Progenitor cell of endocrine pancreas (in vitro differentiated cells): ENCODE results near the gene CPLX3. TPM values are rescaled to one million over a fixed set of nuclear protein-coding genes. Genes with fewer than 3 reads are reported as not detected.

ENCODE experiments used
- DNase-seq: peaks from one replicate; pipeline ENCODE4 v3.0.0; 2021; ENCODE audit warnings: low spot score; ENCODE audit not compliant: unreplicated experiment
- H3K27ac Mint-ChIP-seq: 2 replicates; pipeline ENCODE4 v1.8.0; 2021; ENCODE audit warnings: mild to moderate bottlenecking, moderate library complexity, mixed read lengths
- H3K27me3 Mint-ChIP-seq: 2 replicates; pipeline ENCODE4 v1.8.0; 2021; ENCODE audit warnings: mixed read lengths
- H3K36me3 Mint-ChIP-seq: 2 replicates; pipeline ENCODE4 v1.8.0; 2022; ENCODE audit warnings: mixed read lengths; ENCODE audit not compliant: insufficient read depth
- H3K4me1 Mint-ChIP-seq: 2 replicates; pipeline ENCODE4 v1.8.0; 2021; ENCODE audit warnings: low read depth, mixed read lengths
- H3K4me3 Mint-ChIP-seq: 2 replicates; pipeline ENCODE4 v1.8.0; 2021; ENCODE audit warnings: low read depth, mild to moderate bottlenecking, moderate library complexity, mixed read lengths
- H3K9me3 Mint-ChIP-seq: 2 replicates; pipeline ENCODE4 v1.8.0; 2021; ENCODE audit warnings: low read depth, mixed read lengths
- total RNA-seq: library from RNA; stranded (reverse); gene quantifications from 2 replicates; pipeline ENCODE4 v1.2.1, GENCODE V29; 2021
- TF ChIP-seq, protein P1 (sequence below): fragments of 200-600 bp; sonication (generic); IDR thresholded peaks from one replicate; pipeline ENCODE4 v1.5.0; 2021; ENCODE audit warnings: antibody characterized with exemption, mild to moderate bottlenecking; ENCODE audit not compliant: unreplicated experiment

CPLX3 gene
- total RNA-seq, 1 donor from 2014 or later: not detected

DNA sequence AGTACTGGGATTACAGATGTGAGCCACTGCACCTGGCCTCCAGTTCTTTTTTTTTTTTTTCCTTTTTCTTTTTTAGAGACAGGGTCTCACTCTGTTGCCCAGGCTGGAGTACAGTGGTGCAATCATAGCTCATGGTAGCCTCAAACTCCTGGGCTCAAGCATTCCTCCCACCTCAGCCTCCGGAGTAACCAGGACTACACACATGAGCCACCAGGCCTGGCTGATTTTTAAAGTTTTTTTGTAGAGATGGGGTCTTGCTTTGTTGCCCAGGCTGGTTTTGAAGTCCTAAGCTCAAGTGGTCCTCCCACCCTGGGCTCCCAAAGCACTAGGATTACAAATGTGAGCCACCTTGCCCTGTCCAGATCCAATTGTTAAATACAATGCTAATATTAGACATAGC lies 30.1 kb downstream of the CPLX3 start:
- no peak overlapping the region for H3K27ac Mint-ChIP-seq
- no peaks in the 10 kb centered on the region for H3K4me1 Mint-ChIP-seq
- H3K4me3 Mint-ChIP-seq: no peak overlapping the region
- no peak for DNase-seq
- H3K27me3 Mint-ChIP-seq: no peaks in the 10 kb centered on the region
- TF ChIP-seq, protein P1, sequence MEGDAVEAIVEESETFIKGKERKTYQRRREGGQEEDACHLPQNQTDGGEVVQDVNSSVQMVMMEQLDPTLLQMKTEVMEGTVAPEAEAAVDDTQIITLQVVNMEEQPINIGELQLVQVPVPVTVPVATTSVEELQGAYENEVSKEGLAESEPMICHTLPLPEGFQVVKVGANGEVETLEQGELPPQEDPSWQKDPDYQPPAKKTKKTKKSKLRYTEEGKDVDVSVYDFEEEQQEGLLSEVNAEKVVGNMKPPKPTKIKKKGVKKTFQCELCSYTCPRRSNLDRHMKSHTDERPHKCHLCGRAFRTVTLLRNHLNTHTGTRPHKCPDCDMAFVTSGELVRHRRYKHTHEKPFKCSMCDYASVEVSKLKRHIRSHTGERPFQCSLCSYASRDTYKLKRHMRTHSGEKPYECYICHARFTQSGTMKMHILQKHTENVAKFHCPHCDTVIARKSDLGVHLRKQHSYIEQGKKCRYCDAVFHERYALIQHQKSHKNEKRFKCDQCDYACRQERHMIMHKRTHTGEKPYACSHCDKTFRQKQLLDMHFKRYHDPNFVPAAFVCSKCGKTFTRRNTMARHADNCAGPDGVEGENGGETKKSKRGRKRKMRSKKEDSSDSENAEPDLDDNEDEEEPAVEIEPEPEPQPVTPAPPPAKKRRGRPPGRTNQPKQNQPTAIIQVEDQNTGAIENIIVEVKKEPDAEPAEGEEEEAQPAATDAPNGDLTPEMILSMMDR: no peak
- H3K9me3 Mint-ChIP-seq: no peaks in the 10 kb centered on the region
- H3K36me3 Mint-ChIP-seq: no peaks in the 10 kb centered on the region

- Mint-ChIP-seq H3K4me3 (no peak overlapping the region), H3K9me3 (no peaks in the 10 kb centered on the region), H3K4me1 (no peaks in the 10 kb centered on the region), H3K36me3 (no peaks in the 10 kb centered on the region), H3K27ac (no peak overlapping the region), H3K27me3 (no peaks in the 10 kb centered on the region)
- DNase-seq: no peak
- TF ChIP-seq, protein P1: no peak
These were observed 30.7 kb downstream of the CPLX3 start for GRCh38 chr15:74857082-74857655.

GRCh38 chr15:74857671-74858368 lies 31.4 kb downstream of the CPLX3 start:
- Mint-ChIP-seq H3K4me1 (no peaks in the 10 kb centered on the region), H3K4me3 (no peak overlapping the region), H3K9me3 (no peaks in the 10 kb centered on the region), H3K27me3 (no peaks in the 10 kb centered on the region), H3K27ac (peak overlapping the region; percentile 84), H3K36me3 (no peaks in the 10 kb centered on the region)
- DNase-seq: no peak
- TF ChIP-seq, protein P1: no peak

- H3K27me3 Mint-ChIP-seq: no peaks in the 10 kb centered on the region
- TF ChIP-seq, protein P1: no peak
- no peak overlapping the region for H3K4me3 Mint-ChIP-seq
- no peaks in the 10 kb centered on the region for H3K36me3 Mint-ChIP-seq
- H3K4me1 Mint-ChIP-seq: no peaks in the 10 kb centered on the region
- no peaks in the 10 kb centered on the region for H3K9me3 Mint-ChIP-seq
- no peak for DNase-seq
- no peak overlapping the region for H3K27ac Mint-ChIP-seq
These were observed 31.9 kb downstream of the CPLX3 start for GRCh38 chr15:74858369-74858740.

DNA sequence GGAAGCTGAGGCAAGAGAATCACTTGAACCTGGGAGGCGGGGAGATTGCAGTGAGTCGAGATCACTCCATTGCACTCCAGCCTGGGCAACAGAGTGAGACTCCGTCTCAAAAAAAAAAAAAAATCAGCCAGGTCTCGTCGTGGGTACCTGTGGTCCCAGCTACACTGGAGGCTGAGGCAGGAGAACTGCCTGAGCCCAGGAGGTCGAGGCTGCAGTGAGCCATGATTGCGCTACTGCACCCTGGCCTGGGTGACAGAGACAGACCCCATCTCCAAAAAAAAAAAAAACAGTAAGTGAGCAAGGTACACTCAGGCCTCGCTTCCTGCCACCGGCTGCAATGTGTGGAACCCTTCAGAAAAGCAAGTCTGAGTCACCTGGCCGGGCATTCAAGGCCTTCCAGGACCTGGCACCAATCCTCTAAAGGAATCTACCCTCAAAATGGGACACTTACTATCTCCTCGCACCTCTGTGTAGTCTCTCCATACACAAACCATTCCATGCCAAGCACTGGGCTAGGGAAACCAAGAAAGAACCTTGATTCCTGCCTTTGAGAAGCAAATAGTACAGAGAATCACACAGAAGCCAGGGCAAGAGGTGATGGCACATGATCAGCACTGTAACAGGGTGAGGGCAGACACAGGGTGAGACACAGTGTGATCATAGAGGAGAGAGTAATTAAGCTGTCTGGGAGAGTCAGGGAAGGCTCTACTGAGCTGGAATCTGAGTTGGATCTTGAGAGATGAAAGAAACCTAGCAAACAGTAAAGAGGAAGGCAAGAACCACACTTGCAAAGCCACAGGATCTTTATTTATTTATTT lies 37.0 kb downstream of the CPLX3 start:
- H3K4me3 Mint-ChIP-seq: no peak overlapping the region
- peaks cover 12% of the 10 kb centered on the region for H3K4me1 Mint-ChIP-seq
- TF ChIP-seq, protein P1: no peak
- no peak for DNase-seq
- peaks cover 14% of the 10 kb centered on the region for H3K36me3 Mint-ChIP-seq
- H3K9me3 Mint-ChIP-seq: no peaks in the 10 kb centered on the region
- no peak overlapping the region for H3K27ac Mint-ChIP-seq
- H3K27me3 Mint-ChIP-seq: no peaks in the 10 kb centered on the region
